Common myeloid progenitor, CD34-positive (primary cell): Measurements from ENCODE around the gene MYCBPAP. TPM values are rescaled to one million over a fixed set of nuclear protein-coding genes. Genes with fewer than 3 reads are reported as not detected.

Experiments
- CTCF ChIA-PET: fragments of 350-600 bp; sonication (Branson Sonifier 250); formaldehyde crosslinking; loops from one replicate; lab custom pipeline; 2021; ENCODE audit warnings: antibody characterized with exemption; lab: Charles Lee
- POLR2A ChIA-PET: fragments of 350-600 bp; sonication (Branson Sonifier 250); formaldehyde crosslinking; loops from one replicate; lab custom pipeline; 2021; ENCODE audit warnings: antibody characterized with exemption; lab: Charles Lee
- DNase-seq, 3 donors: peaks; one replicate each; pipeline versions ENCODE4 v3.0.0 to v3.0.0-alpha.2; 2013
- H3K27ac ChIP-seq, 2 experiments: 1 replicate in 1 of 2; 2 replicates in 1 of 2; pipeline ENCODE4 v1.7.0; 2013; ENCODE audit warnings: inconsistent platforms in 2 of 2, low read length in 2 of 2, mild to moderate bottlenecking in 2 of 2, low read depth in 1 of 2, moderate library complexity in 1 of 2; ENCODE audit not compliant: severe bottlenecking in 2 of 2, insufficient read depth in 1 of 2, poor library complexity in 1 of 2
- H3K27me3 ChIP-seq, 5 experiments: replicated peaks in 2 of 5; 1 replicate in 3 of 5; 2 replicates in 2 of 5; pipeline versions ENCODE4 v1.6.1 to v1.7.0; 2013; ENCODE audit warnings: low read length in 4 of 5, mild to moderate bottlenecking in 2 of 5, moderate library complexity in 2 of 5, inconsistent platforms in 1 of 5; ENCODE audit not compliant: insufficient read depth in 5 of 5, control insufficient read depth in 4 of 5
- H3K36me3 ChIP-seq, 4 experiments: 1 replicate in 2 of 4; 2 replicates in 2 of 4; pipeline versions ENCODE4 v1.6.1 to v1.7.0; 2013; ENCODE audit warnings: low read length in 3 of 4, control low read depth in 1 of 4, mild to moderate bottlenecking in 1 of 4; ENCODE audit not compliant: control insufficient read depth in 4 of 4, insufficient read depth in 4 of 4
- H3K4me1 ChIP-seq, 4 experiments: 1 replicate in 3 of 4; 2 replicates in 1 of 4; pipeline versions ENCODE4 v1.6.1 to v1.7.1; 2013; ENCODE audit warnings: low read length in 3 of 4, mild to moderate bottlenecking in 3 of 4, control low read depth in 1 of 4, inconsistent platforms in 1 of 4, moderate library complexity in 1 of 4; ENCODE audit not compliant: control insufficient read depth in 4 of 4, insufficient read depth in 4 of 4; ENCODE audit errors: control extremely low read depth in 1 of 4
- H3K4me3 ChIP-seq, 7 experiments: 1 replicate in 4 of 7; 2 replicates in 3 of 7; pipeline versions ENCODE4 v1.5.1 to v1.7.0; 2013; ENCODE audit warnings: mild to moderate bottlenecking in 7 of 7, low read length in 6 of 7, moderate library complexity in 6 of 7, inconsistent platforms in 2 of 7, low read depth in 2 of 7, control low read depth in 1 of 7; ENCODE audit not compliant: insufficient read depth in 4 of 7, control insufficient read depth in 1 of 7; ENCODE audit errors: extremely low read depth in 1 of 7
- H3K9me3 ChIP-seq, 5 experiments: 1 replicate in 4 of 5; 2 replicates in 1 of 5; pipeline versions ENCODE4 v1.6.1 to v1.7.1; 2013; ENCODE audit warnings: low read length in 4 of 5, mild to moderate bottlenecking in 2 of 5, inconsistent platforms in 1 of 5, low read depth in 1 of 5, moderate library complexity in 1 of 5; ENCODE audit not compliant: control insufficient read depth in 4 of 5, insufficient read depth in 2 of 5; ENCODE audit errors: control extremely low read depth in 1 of 5
- WGBS: methylation state at CpG from one replicate; pipeline ENCODE4 v1.1.5; 2013; ENCODE audit not compliant: insufficient coverage; 5-methylcytosine and 5-hydroxymethylcytosine counted together
- polyA plus RNA-seq: library from polyadenylated mRNA; unstranded; fragments of 120-200 nt; gene quantifications from one replicate; pipeline ENCODE4 v1.2.1, GENCODE V29; 2013

Gene MYCBPAP
- polyA plus RNA-seq = 6.1 TPM

- Histone ChIP-seq H3K27ac (peak within 1 kb of the TSS; percentile 36 to 62), H3K36me3 (no peaks in the 10 kb centered on the region), H3K9me3 (no peaks in the 10 kb centered on the region), H3K4me1 (peaks cover 0 to 23% (median 13%) of the 10 kb centered on the region in 4 experiments), H3K27me3 (no peaks in the 10 kb centered on the region), H3K4me3 (peak within 1 kb of the TSS; percentile 45 to 88 (median 68))
- 8% methylated on average over 53 of the region's 66 CpGs for WGBS
- peak; percentile 90 to 93 (median 92) for DNase-seq
- ChIA-PET CTCF (no interaction called here), POLR2A (no interaction called here)
These were observed at the start of gene MYCBPAP for GRCh38 chr17:50507871-50508572. Gene MYCBPAP (plus strand): TSS chr17:50508439. CDS start chr17:50508675, 236 bp downstream.

GRCh38 chr17:50458701-50459676, 49.2 kb upstream of the MYCBPAP start:
- Histone ChIP-seq H3K9me3 (no peaks in the 10 kb centered on the region), H3K27me3 (no peaks in the 10 kb centered on the region), H3K36me3 (peaks cover 0 to 11% (median 5%) of the 10 kb centered on the region in 4 experiments), H3K4me1 (no peaks in the 10 kb centered on the region), H3K4me3 (no peak overlapping the region), H3K27ac (no peak overlapping the region)
- ChIA-PET POLR2A (no interaction called here), CTCF (interaction anchor here (1.1 kb wide), 1 partner anchor 24 kb away, joined by 3 read pairs; no protein-coding TSS in a partner anchor)
- DNase-seq = no peak
- WGBS = 92% methylated on average over 14 of the region's 16 CpGs

- peaks cover 0 to 11% (median 5%) of the 10 kb centered on the region in 4 experiments for H3K36me3 ChIP-seq
- no peak for DNase-seq
- no peaks in the 10 kb centered on the region for H3K27me3 ChIP-seq
- H3K27ac ChIP-seq = no peak overlapping the region
- POLR2A ChIA-PET = no interaction called here
- WGBS = 100% methylated on average over 3 of the region's 4 CpGs
- no peaks in the 10 kb centered on the region for H3K9me3 ChIP-seq
- H3K4me3 ChIP-seq = no peak overlapping the region
- CTCF ChIA-PET = no interaction called here
- no peaks in the 10 kb centered on the region for H3K4me1 ChIP-seq
These were observed 48.5 kb upstream of the MYCBPAP start for GRCh38 chr17:50459756-50460155.

- ChIA-PET CTCF (interaction anchor here (1.4 to 1.5 kb wide), 2 partner anchors 11 to 22 kb away, joined by 4 to 6 read pairs; no protein-coding TSS in a partner anchor), POLR2A (no interaction called here)
- Histone ChIP-seq H3K4me1 (no peaks in the 10 kb centered on the region), H3K4me3 (no peak overlapping the region), H3K27me3 (no peaks in the 10 kb centered on the region), H3K27ac (no peak overlapping the region), H3K9me3 (no peaks in the 10 kb centered on the region), H3K36me3 (peaks cover 0 to 14% (median 5%) of the 10 kb centered on the region in 4 experiments)
- 97% methylated on average over 8 of the region's 9 CpGs for WGBS
- DNase-seq = no peak
These were observed 47.3 kb upstream of the MYCBPAP start for GRCh38 chr17:50460831-50461526.

GRCh38 chr17:50461550-50462132, 46.6 kb upstream of the MYCBPAP start:
- WGBS = 94% methylated on average over 13 of the region's 14 CpGs
- Histone ChIP-seq H3K36me3 (peaks cover 0 to 14% (median 5%) of the 10 kb centered on the region in 4 experiments), H3K4me1 (no peaks in the 10 kb centered on the region), H3K27ac (no peak overlapping the region), H3K27me3 (no peaks in the 10 kb centered on the region), H3K9me3 (no peaks in the 10 kb centered on the region), H3K4me3 (no peak overlapping the region)
- POLR2A ChIA-PET = interaction anchor here (0.9 kb wide), 1 partner anchor 23 kb away, joined by 3 read pairs; no protein-coding TSS in a partner anchor
- CTCF ChIA-PET = interaction anchor here (1.5 kb wide), 1 partner anchor 21 kb away, joined by 6 read pairs; no protein-coding TSS in a partner anchor
- no peak for DNase-seq

GRCh38 chr17:50462446-50462845, 45.8 kb upstream of the MYCBPAP start:
- H3K27me3 ChIP-seq = peaks cover 0 to 6% (median 0%) of the 10 kb centered on the region in 5 experiments
- POLR2A ChIA-PET = interaction anchor here (0.9 kb wide), 1 partner anchor 24 kb away, joined by 3 read pairs; no protein-coding TSS in a partner anchor
- CTCF ChIA-PET = no interaction called here
- 93% methylated on average over 9 of the region's 9 CpGs for WGBS
- H3K27ac ChIP-seq = no peak overlapping the region
- DNase-seq = no peak
- H3K4me3 ChIP-seq = no peak overlapping the region
- peaks cover 0 to 14% (median 5%) of the 10 kb centered on the region in 4 experiments for H3K36me3 ChIP-seq
- no peaks in the 10 kb centered on the region for H3K9me3 ChIP-seq
- no peaks in the 10 kb centered on the region for H3K4me1 ChIP-seq
